ENCODE data around the gene MAPRE2.

Gene MAPRE2

DNA sequence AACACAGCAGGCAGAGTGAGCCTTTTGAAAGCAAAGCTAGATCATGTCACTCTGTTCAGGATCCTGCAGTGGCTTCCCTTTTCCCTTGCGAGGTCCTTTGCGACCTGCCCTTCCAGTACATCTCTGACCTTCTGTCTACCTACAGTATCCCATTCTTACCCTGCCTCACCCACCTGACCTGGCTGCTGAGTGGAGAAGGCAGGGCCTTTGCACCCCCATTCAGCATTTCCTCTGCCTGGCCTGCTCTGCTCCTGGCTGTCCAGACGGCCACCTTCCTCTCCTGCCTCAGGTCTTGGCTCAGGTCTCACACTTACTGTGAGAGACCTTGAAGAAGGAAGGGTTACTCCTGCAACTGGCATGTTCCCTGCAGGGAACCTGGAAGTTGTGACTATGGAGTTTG is 77.4 kb downstream of the MAPRE2 start:
- peaks cover 29% of the 10 kb centered on the region for H3K36me3 ChIP-seq (ENCODE audit: insufficient read depth, low read length)
- H3F3A ChIP-seq (ENCODE audit: insufficient read depth, low read length), result no peaks in the 10 kb centered on the region
- no peak overlapping the region for H3K4me3 ChIP-seq (ENCODE audit: low read depth, low read length, poor library complexity, severe bottlenecking)
- H3K27me3 ChIP-seq (ENCODE audit: insufficient read depth, low read length), result no peaks in the 10 kb centered on the region
- peaks cover 10% of the 10 kb centered on the region; the same call in 1 of the 2 replicates for H3K79me2 ChIP-seq (ENCODE audit: insufficient read depth, low read length)
- H3K9me3 ChIP-seq (ENCODE audit: low read length), result no peaks in the 10 kb centered on the region; the same call in 1 of the 2 replicates
- no peak overlapping the region for H2AFZ ChIP-seq (ENCODE audit: low read length)
- H3K27ac ChIP-seq (ENCODE audit: low read depth, low read length, poor library complexity, severe bottlenecking), result no peak overlapping the region
- H3K9ac ChIP-seq (ENCODE audit: low read length), result no peak overlapping the region
- no peaks in the 10 kb centered on the region for H3K9me2 ChIP-seq (ENCODE audit: low read depth, low read length)
- TF ChIP-seq, protein P1, sequence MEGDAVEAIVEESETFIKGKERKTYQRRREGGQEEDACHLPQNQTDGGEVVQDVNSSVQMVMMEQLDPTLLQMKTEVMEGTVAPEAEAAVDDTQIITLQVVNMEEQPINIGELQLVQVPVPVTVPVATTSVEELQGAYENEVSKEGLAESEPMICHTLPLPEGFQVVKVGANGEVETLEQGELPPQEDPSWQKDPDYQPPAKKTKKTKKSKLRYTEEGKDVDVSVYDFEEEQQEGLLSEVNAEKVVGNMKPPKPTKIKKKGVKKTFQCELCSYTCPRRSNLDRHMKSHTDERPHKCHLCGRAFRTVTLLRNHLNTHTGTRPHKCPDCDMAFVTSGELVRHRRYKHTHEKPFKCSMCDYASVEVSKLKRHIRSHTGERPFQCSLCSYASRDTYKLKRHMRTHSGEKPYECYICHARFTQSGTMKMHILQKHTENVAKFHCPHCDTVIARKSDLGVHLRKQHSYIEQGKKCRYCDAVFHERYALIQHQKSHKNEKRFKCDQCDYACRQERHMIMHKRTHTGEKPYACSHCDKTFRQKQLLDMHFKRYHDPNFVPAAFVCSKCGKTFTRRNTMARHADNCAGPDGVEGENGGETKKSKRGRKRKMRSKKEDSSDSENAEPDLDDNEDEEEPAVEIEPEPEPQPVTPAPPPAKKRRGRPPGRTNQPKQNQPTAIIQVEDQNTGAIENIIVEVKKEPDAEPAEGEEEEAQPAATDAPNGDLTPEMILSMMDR (IDR thresholded peaks at IDR 0.05; ENCODE audit: low read length), result no peak
- TF ChIP-seq EZH2 (IDR thresholded peaks at IDR 0.05; ENCODE audit: borderline replicate concordance, low read length), result no peak
- H3K4me2 ChIP-seq (ENCODE audit: low read length), result no peak overlapping the region
- no peaks in the 10 kb centered on the region for H4K20me1 ChIP-seq (ENCODE audit: insufficient read depth, low read length)
- no peaks in the 10 kb centered on the region for H3K4me1 ChIP-seq (ENCODE audit: insufficient read depth, low read length, severe bottlenecking)

DNA sequence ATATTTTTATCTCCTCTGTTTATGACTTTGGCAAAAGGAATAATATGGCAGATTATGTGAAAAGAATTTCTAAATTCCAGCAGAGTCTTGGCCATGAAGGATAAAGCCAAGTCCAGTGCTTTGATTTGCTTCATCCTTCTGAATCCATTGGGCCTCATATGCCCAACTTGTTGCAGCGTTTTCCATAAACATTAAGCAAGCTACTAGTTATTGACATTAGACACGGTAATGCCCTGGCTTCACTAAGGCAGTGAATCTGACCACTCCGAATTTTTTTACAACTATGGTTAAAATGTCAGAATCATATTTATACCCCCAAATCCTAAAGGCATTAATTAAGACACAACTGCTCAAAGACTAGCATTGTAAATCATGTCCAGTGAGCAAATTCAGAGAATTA is 79.8 kb downstream of the MAPRE2 start:
- Histone ChIP-seq H4K20me1 (ENCODE audit: insufficient read depth, low read length) (no peaks in the 10 kb centered on the region), H3K4me3 (ENCODE audit: low read depth, low read length, poor library complexity, severe bottlenecking) (no peak overlapping the region), H3K36me3 (ENCODE audit: insufficient read depth, low read length) (peaks cover 25% of the 10 kb centered on the region), H3K9ac (ENCODE audit: low read length) (no peak overlapping the region), H3K27ac (ENCODE audit: low read depth, low read length, poor library complexity, severe bottlenecking) (no peak overlapping the region), H3K9me3 (ENCODE audit: low read length) (no peaks in the 10 kb centered on the region; the same call in 1 of the 2 replicates), H3K9me2 (ENCODE audit: low read depth, low read length) (no peaks in the 10 kb centered on the region), H2AFZ (ENCODE audit: low read length) (no peak overlapping the region), H3K4me2 (ENCODE audit: low read length) (no peak overlapping the region), H3F3A (ENCODE audit: insufficient read depth, low read length) (no peaks in the 10 kb centered on the region), H3K27me3 (ENCODE audit: insufficient read depth, low read length) (no peaks in the 10 kb centered on the region), H3K79me2 (ENCODE audit: insufficient read depth, low read length) (no peaks in the 10 kb centered on the region; the same call in 1 of the 2 replicates), H3K4me1 (ENCODE audit: insufficient read depth, low read length, severe bottlenecking) (no peaks in the 10 kb centered on the region)
- TF ChIP-seq EZH2 (IDR thresholded peaks at IDR 0.05; ENCODE audit: borderline replicate concordance, low read length), result no peak
- TF ChIP-seq, protein P1 (IDR thresholded peaks at IDR 0.05; ENCODE audit: low read length), result no peak

DNA sequence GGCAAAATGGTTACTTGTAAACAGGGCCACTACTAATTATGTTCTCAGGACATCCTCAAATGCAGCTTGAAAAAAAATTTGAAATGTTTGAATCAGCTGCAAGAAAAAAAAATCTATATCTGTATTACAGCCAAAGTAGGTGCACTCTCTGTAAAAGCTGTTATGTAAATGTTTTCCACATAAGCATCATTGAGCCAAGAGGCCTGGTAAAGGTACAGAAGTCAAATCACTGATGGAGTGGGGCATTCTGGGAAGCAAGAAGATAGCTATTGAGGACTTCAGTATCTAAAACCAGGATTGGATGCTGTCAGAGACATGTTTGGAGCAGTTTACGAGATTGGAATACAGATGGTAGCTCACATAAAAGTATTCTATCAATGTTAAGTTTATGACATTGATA is 80.3 kb downstream of the MAPRE2 start:
- Histone ChIP-seq H3F3A (ENCODE audit: insufficient read depth, low read length) (no peaks in the 10 kb centered on the region), H3K79me2 (ENCODE audit: insufficient read depth, low read length) (no peaks in the 10 kb centered on the region), H2AFZ (ENCODE audit: low read length) (no peak overlapping the region), H4K20me1 (ENCODE audit: insufficient read depth, low read length) (no peaks in the 10 kb centered on the region), H3K9me3 (ENCODE audit: low read length) (no peaks in the 10 kb centered on the region; the same call in 1 of the 2 replicates), H3K36me3 (ENCODE audit: insufficient read depth, low read length) (peaks cover 22% of the 10 kb centered on the region), H3K9me2 (ENCODE audit: low read depth, low read length) (no peaks in the 10 kb centered on the region), H3K27me3 (ENCODE audit: insufficient read depth, low read length) (no peaks in the 10 kb centered on the region), H3K9ac (ENCODE audit: low read length) (no peak overlapping the region), H3K27ac (ENCODE audit: low read depth, low read length, poor library complexity, severe bottlenecking) (no peak overlapping the region), H3K4me3 (ENCODE audit: low read depth, low read length, poor library complexity, severe bottlenecking) (no peak overlapping the region), H3K4me2 (ENCODE audit: low read length) (no peak overlapping the region), H3K4me1 (ENCODE audit: insufficient read depth, low read length, severe bottlenecking) (no peaks in the 10 kb centered on the region)
- TF ChIP-seq, protein P1 (IDR thresholded peaks at IDR 0.05; ENCODE audit: low read length), result no peak

Data from OCI-LY1 (cell line).